Measurements from ENCODE around the gene TRIM54.
"Not testable (repeated sequence)": the region's sequence is repeated elsewhere in the genome, so short reads cannot be mapped to it uniquely, and the experiment has no call there.

Gene TRIM54

GRCh38 chr2:27324720-27325119 is 42.5 kb downstream of the TRIM54 start:
- TF ChIP-seq CTCF (conservative IDR thresholded peaks at IDR 0.05; ENCODE audit: low read length) = no peak
- no peak overlapping the region for H3K4me3 ChIP-seq (ENCODE audit: low read length)
- no peak for DNase-seq (ENCODE audit: low read depth)

DNA sequence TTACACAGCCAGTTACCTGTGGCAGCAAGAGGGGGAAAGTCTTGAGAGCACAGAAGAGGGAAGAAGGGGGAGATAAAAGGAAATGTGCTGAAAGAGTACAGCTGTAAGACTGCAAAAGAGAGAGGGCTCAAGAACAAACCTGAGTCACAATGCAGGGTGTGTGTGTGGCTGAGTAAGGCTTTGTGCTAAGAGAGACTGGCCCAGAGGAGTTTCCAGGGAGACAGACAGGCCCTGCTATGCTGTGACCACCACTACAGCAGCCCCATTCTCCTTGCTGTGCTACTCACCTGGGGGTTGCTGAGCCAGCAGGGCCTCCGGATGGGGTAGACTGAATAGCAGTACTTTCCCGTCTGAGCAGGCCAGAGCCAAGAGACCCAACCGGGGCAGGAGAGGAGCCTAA is 53.1 kb downstream of the TRIM54 start:
- no peak overlapping the region for H3K4me3 ChIP-seq (ENCODE audit: low read length)
- no peak for TF ChIP-seq CTCF (conservative IDR thresholded peaks at IDR 0.05; ENCODE audit: low read length)
- no peak for DNase-seq (ENCODE audit: low read depth)

DNA sequence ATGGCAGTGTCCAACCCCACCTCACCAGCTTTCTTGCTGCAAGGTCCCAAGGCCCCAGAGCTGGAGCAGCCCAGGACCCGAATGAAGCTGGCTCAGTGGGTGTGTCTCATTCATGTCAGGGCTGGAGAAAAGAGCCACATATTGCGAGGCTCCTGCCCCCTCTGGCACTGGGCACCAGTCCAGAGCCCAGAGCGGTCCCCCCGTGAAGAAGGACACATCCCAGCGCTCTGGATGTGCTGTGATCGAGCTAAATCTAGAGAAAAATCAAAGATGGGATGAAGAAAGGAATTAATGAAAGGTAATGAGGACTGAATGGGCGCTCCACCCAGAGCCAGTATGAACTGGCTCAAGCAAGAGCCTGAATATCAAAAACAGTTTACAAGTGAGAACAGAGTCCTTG is 53.9 kb downstream of the TRIM54 start:
- TF ChIP-seq CTCF (conservative IDR thresholded peaks at IDR 0.05; ENCODE audit: low read length) = no peak
- no peak for DNase-seq (ENCODE audit: low read depth)

GRCh38 chr2:27347641-27348040 is 65.4 kb downstream of the TRIM54 start:
- no peak for TF ChIP-seq CTCF (conservative IDR thresholded peaks at IDR 0.05; ENCODE audit: low read length)

More for the DNA sequence above, 53.9 kb downstream of the TRIM54 start:
- H3K4me3 ChIP-seq (ENCODE audit: low read length) = no peak overlapping the region

GRCh38 chr2:27350106-27350693 is 68.0 kb downstream of the TRIM54 start:
- DNase-seq (ENCODE audit: low read depth) = no peak
- no peak for TF ChIP-seq CTCF (conservative IDR thresholded peaks at IDR 0.05; ENCODE audit: low read length)

More at GRCh38 chr2:27347641-27348040, 65.4 kb downstream of the TRIM54 start:
- DNase-seq (ENCODE audit: low read depth) = no peak
- no peak overlapping the region for H3K4me3 ChIP-seq (ENCODE audit: low read length)

DNA sequence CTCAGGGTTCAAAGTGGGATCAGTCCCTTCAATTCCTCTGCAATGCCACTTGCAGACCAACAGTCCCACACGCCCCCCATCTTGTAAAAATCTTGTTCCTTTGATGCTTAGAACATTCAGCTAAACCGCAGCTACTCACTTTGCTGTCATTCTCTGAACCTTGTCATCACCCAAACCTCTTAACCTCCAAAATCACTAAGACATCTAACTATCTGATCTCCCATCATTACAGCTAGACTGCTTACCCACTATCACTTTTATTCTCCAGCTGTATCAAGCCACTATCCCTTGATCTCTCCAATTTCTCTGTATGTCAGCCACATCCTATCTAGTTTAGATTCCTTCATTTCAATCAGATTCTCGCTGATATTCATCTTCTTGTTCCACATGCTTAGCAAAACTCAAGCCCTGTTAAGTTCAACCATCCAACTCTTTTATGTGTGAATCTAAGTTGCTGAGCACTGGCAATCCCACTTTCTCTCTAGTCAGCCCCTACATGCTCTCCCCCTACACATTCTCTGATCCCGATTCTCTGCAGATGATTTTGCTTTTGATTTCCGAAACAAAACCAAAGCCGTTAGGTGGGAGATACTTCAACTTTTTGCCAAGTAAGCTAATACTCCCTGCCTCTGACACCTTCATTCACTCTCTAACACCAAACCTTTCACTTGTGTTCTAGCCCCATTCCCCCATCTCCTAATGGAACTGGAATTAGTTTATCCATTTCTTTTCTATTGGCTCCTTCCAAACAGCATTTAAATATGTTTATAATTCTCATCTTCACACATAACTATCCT is 69.8 kb downstream of the TRIM54 start:
- no peak for TF ChIP-seq CTCF (conservative IDR thresholded peaks at IDR 0.05; ENCODE audit: low read length)
- no peak for DNase-seq (ENCODE audit: low read depth)

More at GRCh38 chr2:27350106-27350693, 68.0 kb downstream of the TRIM54 start:
- H3K4me3 ChIP-seq (ENCODE audit: low read length) = no peak overlapping the region

DNA sequence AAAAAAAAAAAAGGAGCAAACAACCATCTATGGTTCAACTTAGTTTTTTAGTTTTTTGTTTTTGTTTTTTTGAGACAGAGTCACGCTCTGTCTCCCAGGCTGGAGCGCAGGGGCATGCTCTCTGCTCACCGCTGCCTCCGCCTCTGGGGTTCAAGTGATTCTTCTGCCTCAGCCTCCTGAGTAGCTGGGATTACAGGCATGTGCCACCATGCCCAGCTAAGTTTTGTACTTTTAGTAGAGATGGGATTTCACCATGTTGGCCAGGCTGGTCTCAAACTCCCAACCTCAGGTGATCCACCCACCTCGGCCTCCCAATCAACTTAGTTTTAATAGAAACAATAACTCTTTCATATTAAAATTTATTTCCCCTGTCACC is 71.1 kb downstream of the TRIM54 start:
- not testable (repeated sequence) for H3K4me3 ChIP-seq (ENCODE audit: low read length); DNase-seq (ENCODE audit: low read depth)

More for the DNA sequence above, 69.8 kb downstream of the TRIM54 start:
- H3K4me3 ChIP-seq (ENCODE audit: low read length) = no peak overlapping the region

Measured in AG10803 (cell line).